ENCODE results near the gene MPP1. TPM values are rescaled to one million over a fixed set of nuclear protein-coding genes. Genes with fewer than 3 reads are reported as not detected.
A peak's percentile ranks its signal among the peaks of the same experiment; 100 is the strongest.

MPP1 gene
- total RNA-seq, 2 experiments from 2014 or later, result 59.8 to 64.9 TPM

DNA sequence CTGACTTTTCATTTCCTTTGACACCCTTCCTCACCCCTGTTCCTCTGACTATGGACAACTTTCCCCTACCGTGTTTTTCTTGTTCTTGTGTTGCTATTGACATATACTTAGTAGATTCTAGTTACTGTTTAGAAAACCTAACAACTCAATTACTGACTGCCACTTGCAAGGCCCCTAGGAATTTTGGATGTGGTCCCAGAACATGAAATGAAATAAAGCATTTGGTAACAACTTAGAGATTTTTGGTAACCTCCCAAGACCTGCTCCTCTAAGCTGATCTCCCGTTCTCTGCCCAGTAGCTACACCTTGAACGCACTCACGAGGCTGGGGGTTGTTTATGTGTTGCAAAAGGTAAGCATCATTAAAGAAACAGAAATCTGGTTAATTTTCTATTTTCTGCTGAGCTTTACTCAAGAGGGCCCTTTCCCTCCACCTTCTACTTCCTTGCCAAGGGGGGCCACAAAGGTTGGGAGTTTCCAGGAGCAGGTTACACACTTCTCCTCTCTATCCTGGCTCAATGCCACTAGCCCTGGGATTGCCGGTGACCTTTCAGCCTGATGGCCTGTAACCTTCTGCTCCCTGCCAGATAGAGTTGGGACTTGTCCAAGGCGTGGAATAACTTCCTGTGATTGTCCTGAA, 74.9 kb downstream of the MPP1 start:
- Mint-ChIP-seq H3K27ac (peak overlapping the region; percentile 90), H3K36me3 (peaks cover 21% of the 10 kb centered on the region), H3K4me1 (peaks cover 83% of the 10 kb centered on the region), H3K9me3 (no peaks in the 10 kb centered on the region), H3K4me3 (peak overlapping the region; percentile 74), H3K27me3 (no peaks in the 10 kb centered on the region)
- DNase-seq (no peak), ATAC-seq (ENCODE audit: low read depth) (no peak)
- POLR2A ChIA-PET, result interaction anchor here (1.2 to 1.4 kb wide), 3 partner anchors 10 to 18 kb away, joined by 4 to 5 read pairs (median 5); no protein-coding TSS in a partner anchor

DNA sequence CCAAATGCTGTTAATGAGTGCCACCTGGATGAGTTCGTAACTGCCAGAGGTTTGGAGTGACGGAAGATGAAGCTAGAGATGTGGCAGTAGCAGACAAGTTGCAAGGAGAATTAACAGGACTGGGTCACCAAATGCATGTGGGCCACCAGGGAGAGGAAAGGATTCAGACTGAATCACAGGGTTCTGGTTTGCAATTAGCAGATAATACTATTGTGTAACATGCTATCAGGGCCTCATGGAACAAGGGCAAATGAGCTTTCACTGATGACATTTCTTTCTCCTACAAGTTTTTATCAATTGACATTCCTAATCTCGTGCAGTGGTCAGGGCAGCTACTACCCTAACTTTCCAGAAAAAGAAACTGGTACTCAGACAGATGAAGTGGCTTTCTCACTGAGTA, 75.8 kb downstream of the MPP1 start:
- POLR2A ChIA-PET, result interaction anchor here (1.2 to 1.6 kb wide), 2 partner anchors 11 kb away, joined by 4 to 5 read pairs; no protein-coding TSS in a partner anchor
- H3K4me3 Mint-ChIP-seq, result no peak overlapping the region
- no peaks in the 10 kb centered on the region for H3K9me3 Mint-ChIP-seq
- H3K36me3 Mint-ChIP-seq, result peaks cover 21% of the 10 kb centered on the region
- H3K27ac Mint-ChIP-seq, result peak overlapping the region; percentile 75
- DNase-seq (no peak), ATAC-seq (ENCODE audit: low read depth) (no peak)
- H3K27me3 Mint-ChIP-seq, result no peaks in the 10 kb centered on the region
- H3K4me1 Mint-ChIP-seq, result peaks cover 81% of the 10 kb centered on the region

Other genes with a start within 250 kb of the MPP1 start
- gene CTAG1A, start 220.4 kb downstream of the MPP1 start, total RNA-seq, result not detected
- not detected for gene CTAG1B, start 186.2 kb downstream of the MPP1 start, total RNA-seq
- 10 to 100 TPM; 17.1 to 21.0 TPM for gene CTAG2, start 151.9 kb downstream of the MPP1 start, total RNA-seq
- 10 to 100 TPM; 17.7 to 18.7 TPM for gene GAB3, start 54.4 kb downstream of the MPP1 start, total RNA-seq
- gene DKC1, start 42.6 kb downstream of the MPP1 start, total RNA-seq, result 10 to 100 TPM; 67.2 to 70.5 TPM
- gene SMIM9, start 29.2 kb upstream of the MPP1 start, total RNA-seq, result 1 to 10 TPM in 1 of 2 experiments, not detected in 1; 1.6 TPM
- 10 to 100 TPM; 47.9 to 50.5 TPM for gene F8A1, start 80.9 kb upstream of the MPP1 start, total RNA-seq
- 1 to 10 TPM; 6.8 to 7.8 TPM for gene F8, start 217.2 kb upstream of the MPP1 start, total RNA-seq
- 10 to 100 TPM; 44.3 to 47.4 TPM for gene FUNDC2, start 221.4 kb upstream of the MPP1 start, total RNA-seq

Data from activated naive CD8-positive, alpha-beta T cell treated with anti-CD3 and anti-CD28 coated beads, Interleukin-2, amount 10 ng/mL, durations not matched to agents 7 days and 5 days (primary cell).